ENCODE measurements around the gene CCSER1.
"Not testable (repeated sequence)": the region's sequence is repeated elsewhere in the genome, so short reads cannot be mapped to it uniquely, and the experiment has no call there.

Gene CCSER1

DNA sequence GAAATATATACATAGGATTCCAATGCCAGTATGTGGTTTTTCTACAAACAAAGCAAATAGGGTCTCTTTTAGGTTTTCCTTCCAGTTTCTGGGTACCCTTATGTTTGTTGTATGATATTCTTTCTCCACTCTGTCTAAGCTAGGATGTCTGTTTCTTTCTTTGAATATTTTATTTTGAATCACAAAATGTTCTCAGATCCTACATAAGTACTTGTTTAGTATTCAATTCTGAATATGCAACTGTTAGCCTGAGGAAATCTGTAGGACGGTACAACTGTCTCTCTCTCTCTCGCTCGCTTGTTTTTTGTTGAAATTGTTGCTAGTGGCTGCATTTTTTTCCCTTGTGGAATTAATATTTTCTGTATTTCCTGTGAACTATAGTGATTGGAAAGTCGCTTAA is 163.2 kb downstream of the CCSER1 start:
- H3K9me3 Mint-ChIP-seq = no peaks in the 10 kb centered on the region
- no peak for DNase-seq (ENCODE audit: low spot score in 2 of 2)
- H3K27ac Mint-ChIP-seq (ENCODE audit: low read depth) = no peak overlapping the region

DNA sequence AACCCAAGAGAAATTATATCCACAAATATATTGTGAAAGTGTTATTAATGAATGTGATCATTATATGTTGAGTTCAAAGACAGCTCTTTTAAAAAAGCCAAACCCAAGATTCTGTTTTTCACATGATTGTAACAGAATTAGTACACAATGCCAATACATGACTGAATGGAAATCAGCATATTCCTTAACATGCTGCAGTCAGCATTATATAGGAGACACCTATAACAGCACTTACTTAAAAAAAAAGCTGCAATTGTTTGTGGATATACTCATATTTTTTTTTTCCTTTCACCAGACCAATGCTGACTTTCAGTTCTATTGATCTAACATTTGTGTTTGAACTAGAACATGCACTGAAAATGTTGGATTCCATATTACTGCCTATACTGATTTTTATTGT is 165.2 kb downstream of the CCSER1 start:
- Mint-ChIP-seq H3K27ac (ENCODE audit: low read depth) (no peak overlapping the region), H3K4me1 (no peaks in the 10 kb centered on the region), H3K36me3 (ENCODE audit: insufficient read depth) (no peaks in the 10 kb centered on the region), H3K27me3 (no peaks in the 10 kb centered on the region), H3K9me3 (no peaks in the 10 kb centered on the region), H3K4me3 (no peak overlapping the region)
- no peak for ATAC-seq (replicated peaks; ENCODE audit: extremely low read depth, poor library complexity, severe bottlenecking)
- DNase-seq (ENCODE audit: low spot score in 2 of 2) = no peak

More for the DNA sequence above, 163.2 kb downstream of the CCSER1 start:
- Mint-ChIP-seq H3K27me3 (no peaks in the 10 kb centered on the region), H3K4me1 (no peaks in the 10 kb centered on the region), H3K4me3 (no peak overlapping the region), H3K36me3 (ENCODE audit: insufficient read depth) (no peaks in the 10 kb centered on the region)
- ATAC-seq (replicated peaks; ENCODE audit: extremely low read depth, poor library complexity, severe bottlenecking) = no peak

DNA sequence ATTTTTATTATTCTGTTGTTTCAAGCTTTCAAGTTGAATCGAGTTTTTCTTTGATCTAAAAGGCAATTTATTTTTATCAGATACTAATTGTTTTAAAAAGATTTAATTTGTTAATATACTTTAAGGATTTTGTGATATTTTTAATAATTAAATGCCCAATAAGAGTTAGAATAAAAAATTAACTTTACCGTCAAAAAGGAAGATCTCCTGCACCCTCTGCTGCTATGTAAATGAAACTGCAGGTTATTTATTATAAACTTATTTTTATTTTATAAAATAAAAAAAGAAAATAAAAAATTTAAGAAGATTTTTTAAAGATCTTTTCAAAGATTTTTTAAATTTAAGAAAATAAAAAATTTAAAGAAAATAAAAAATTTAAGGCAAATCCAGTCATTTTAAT is 166.1 kb downstream of the CCSER1 start:
- H3K4me3 Mint-ChIP-seq = no peak overlapping the region
- ATAC-seq (replicated peaks; ENCODE audit: extremely low read depth, poor library complexity, severe bottlenecking) = no peak
- H3K4me1 Mint-ChIP-seq = no peaks in the 10 kb centered on the region
- no peaks in the 10 kb centered on the region for H3K9me3 Mint-ChIP-seq
- H3K27me3 Mint-ChIP-seq = no peaks in the 10 kb centered on the region
- DNase-seq (ENCODE audit: low spot score in 2 of 2) = no peak
- no peaks in the 10 kb centered on the region for H3K36me3 Mint-ChIP-seq (ENCODE audit: insufficient read depth)
- H3K27ac Mint-ChIP-seq (ENCODE audit: low read depth) = no peak overlapping the region

DNA sequence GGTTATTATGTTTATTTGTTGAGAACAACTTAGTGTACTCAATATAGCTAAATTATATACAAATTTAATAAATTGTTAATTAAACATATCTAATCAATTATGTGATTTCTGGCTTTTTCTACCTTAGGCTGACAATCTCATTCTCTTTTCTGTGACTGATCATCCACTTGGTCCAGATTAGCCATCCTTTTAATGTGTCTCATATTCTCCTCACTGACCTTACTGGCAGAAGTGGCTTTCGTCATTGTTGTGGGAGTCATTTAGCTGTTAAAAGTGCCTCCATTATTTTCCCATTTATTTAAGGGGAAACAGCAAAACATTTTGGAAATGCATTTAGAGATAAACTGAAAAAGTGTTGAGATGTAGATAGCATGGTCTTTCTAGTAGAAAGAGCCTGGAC is 172.2 kb downstream of the CCSER1 start:
- H3K27me3 Mint-ChIP-seq = no peaks in the 10 kb centered on the region
- ATAC-seq (replicated peaks; ENCODE audit: extremely low read depth, poor library complexity, severe bottlenecking) (no peak), DNase-seq (ENCODE audit: low spot score in 2 of 2) (no peak)
- H3K27ac Mint-ChIP-seq (ENCODE audit: low read depth) = no peak overlapping the region
- H3K36me3 Mint-ChIP-seq (ENCODE audit: insufficient read depth) = no peaks in the 10 kb centered on the region
- peaks cover 6% of the 10 kb centered on the region for H3K9me3 Mint-ChIP-seq
- H3K4me3 Mint-ChIP-seq = no peak overlapping the region
- no peaks in the 10 kb centered on the region for H3K4me1 Mint-ChIP-seq

DNA sequence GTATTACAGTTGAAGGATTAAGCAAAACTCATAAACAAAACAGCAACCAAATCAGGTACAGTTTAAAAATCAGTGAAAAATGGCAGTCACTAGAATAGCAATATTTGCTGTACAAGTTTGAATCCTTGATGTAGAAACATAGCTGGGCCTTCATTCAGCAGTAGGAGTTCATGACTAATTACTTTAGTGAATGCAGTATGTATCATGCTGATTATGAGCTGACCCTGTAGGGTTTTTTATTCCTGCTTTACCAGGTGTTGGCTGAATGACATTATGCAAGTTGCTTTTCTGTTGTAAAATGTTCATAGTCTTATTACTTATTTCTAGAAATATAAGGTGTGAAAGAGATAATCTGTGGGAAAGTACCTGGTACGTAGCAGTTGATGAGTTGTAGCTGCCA is 179.6 kb downstream of the CCSER1 start:
- H3K4me1 Mint-ChIP-seq = no peaks in the 10 kb centered on the region
- no peak for DNase-seq (ENCODE audit: low spot score in 2 of 2)
- ATAC-seq (replicated peaks; ENCODE audit: extremely low read depth, poor library complexity, severe bottlenecking) = no peak
- no peak overlapping the region for H3K4me3 Mint-ChIP-seq
- H3K27me3 Mint-ChIP-seq = no peaks in the 10 kb centered on the region
- no peaks in the 10 kb centered on the region for H3K36me3 Mint-ChIP-seq (ENCODE audit: insufficient read depth)
- H3K27ac Mint-ChIP-seq (ENCODE audit: low read depth) = no peak overlapping the region
- H3K9me3 Mint-ChIP-seq = peaks cover 6% of the 10 kb centered on the region

GRCh38 chr4:90317140-90317539 is 189.9 kb downstream of the CCSER1 start:
- ATAC-seq (replicated peaks; ENCODE audit: extremely low read depth, poor library complexity, severe bottlenecking); H3K4me3 Mint-ChIP-seq; H3K4me1 Mint-ChIP-seq; H3K27ac Mint-ChIP-seq (ENCODE audit: low read depth); H3K9me3 Mint-ChIP-seq; DNase-seq (ENCODE audit: low spot score in 2 of 2); H3K27me3 Mint-ChIP-seq; H3K36me3 Mint-ChIP-seq (ENCODE audit: insufficient read depth): not testable (repeated sequence)

DNA sequence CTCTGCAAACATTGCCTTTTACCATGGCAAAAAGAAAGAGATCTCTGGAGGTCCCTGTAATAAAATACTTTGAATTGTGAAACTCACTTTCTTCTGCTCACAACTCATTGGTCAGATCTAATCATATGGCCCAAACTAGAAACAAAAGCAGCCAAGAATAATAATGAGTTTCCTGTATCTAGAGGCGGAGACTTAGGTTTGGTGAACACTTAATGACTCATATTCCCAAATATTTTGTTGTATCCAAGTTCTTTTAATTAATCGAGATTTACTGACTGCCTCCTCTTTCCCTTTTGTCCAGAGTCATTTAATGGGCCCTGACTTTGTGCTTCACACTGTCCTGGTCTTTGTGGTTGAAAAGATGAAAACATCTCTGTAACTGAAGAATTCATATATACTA is 190.6 kb downstream of the CCSER1 start:
- H3K4me1 Mint-ChIP-seq = no peaks in the 10 kb centered on the region
- ATAC-seq (replicated peaks; ENCODE audit: extremely low read depth, poor library complexity, severe bottlenecking) (no peak), DNase-seq (ENCODE audit: low spot score in 2 of 2) (no peak)
- H3K27me3 Mint-ChIP-seq = no peaks in the 10 kb centered on the region
- no peak overlapping the region for H3K4me3 Mint-ChIP-seq
- H3K9me3 Mint-ChIP-seq = no peaks in the 10 kb centered on the region
- H3K36me3 Mint-ChIP-seq (ENCODE audit: insufficient read depth) = no peaks in the 10 kb centered on the region
- H3K27ac Mint-ChIP-seq (ENCODE audit: low read depth) = no peak overlapping the region

- Mint-ChIP-seq H3K36me3 (ENCODE audit: insufficient read depth) (no peaks in the 10 kb centered on the region), H3K27me3 (no peaks in the 10 kb centered on the region), H3K27ac (ENCODE audit: low read depth) (no peak overlapping the region), H3K4me3 (no peak overlapping the region), H3K9me3 (no peaks in the 10 kb centered on the region), H3K4me1 (no peaks in the 10 kb centered on the region)
- DNase-seq (ENCODE audit: low spot score in 2 of 2) (no peak), ATAC-seq (replicated peaks; ENCODE audit: extremely low read depth, poor library complexity, severe bottlenecking) (no peak)
Observed at GRCh38 chr4:90318193-90318592, 191.0 kb downstream of the CCSER1 start.

DNA sequence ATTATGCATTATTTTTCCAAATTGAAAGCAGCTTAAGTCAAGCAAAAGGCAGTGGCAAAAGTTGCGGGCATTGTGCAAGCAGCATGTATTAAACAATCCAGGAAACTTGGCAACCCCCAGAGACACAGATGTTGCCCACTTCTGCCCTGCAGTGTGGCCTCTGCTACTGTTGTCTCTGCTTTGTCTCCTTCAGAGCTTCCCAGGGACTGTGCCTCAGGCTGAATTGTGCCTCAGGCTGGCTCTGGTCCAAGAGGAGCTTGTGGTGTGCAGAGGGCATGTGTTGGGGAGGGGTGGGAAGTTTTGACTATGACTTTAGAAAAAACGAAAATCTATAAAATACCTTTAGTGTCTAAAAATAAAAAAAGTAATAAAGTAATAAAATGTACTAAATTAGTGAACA is 201.4 kb downstream of the CCSER1 start:
- no peaks in the 10 kb centered on the region for H3K27me3 Mint-ChIP-seq
- H3K9me3 Mint-ChIP-seq = peaks cover 12% of the 10 kb centered on the region
- no peak overlapping the region for H3K27ac Mint-ChIP-seq (ENCODE audit: low read depth)
- no peak for DNase-seq (ENCODE audit: low spot score in 2 of 2)
- no peak for ATAC-seq (replicated peaks; ENCODE audit: extremely low read depth, poor library complexity, severe bottlenecking)
- no peak overlapping the region for H3K4me3 Mint-ChIP-seq
- H3K4me1 Mint-ChIP-seq = no peaks in the 10 kb centered on the region
- H3K36me3 Mint-ChIP-seq (ENCODE audit: insufficient read depth) = no peaks in the 10 kb centered on the region

- no peaks in the 10 kb centered on the region for H3K4me1 Mint-ChIP-seq
- peaks cover 17% of the 10 kb centered on the region for H3K9me3 Mint-ChIP-seq
- H3K27me3 Mint-ChIP-seq = no peaks in the 10 kb centered on the region
- DNase-seq (ENCODE audit: low spot score in 2 of 2) (no peak), ATAC-seq (replicated peaks; ENCODE audit: extremely low read depth, poor library complexity, severe bottlenecking) (no peak)
- H3K27ac Mint-ChIP-seq (ENCODE audit: low read depth) = no peak overlapping the region
- H3K36me3 Mint-ChIP-seq (ENCODE audit: insufficient read depth) = no peaks in the 10 kb centered on the region
- H3K4me3 Mint-ChIP-seq = no peak overlapping the region
Observed at GRCh38 chr4:90330546-90330945, 203.4 kb downstream of the CCSER1 start.

- no peaks in the 10 kb centered on the region for H3K27me3 Mint-ChIP-seq
- no peaks in the 10 kb centered on the region for H3K4me1 Mint-ChIP-seq
- no peak overlapping the region for H3K27ac Mint-ChIP-seq (ENCODE audit: low read depth)
- peaks cover 2% of the 10 kb centered on the region for H3K36me3 Mint-ChIP-seq (ENCODE audit: insufficient read depth)
- H3K9me3 Mint-ChIP-seq = peaks cover 8% of the 10 kb centered on the region
- H3K4me3 Mint-ChIP-seq = no peak overlapping the region
- DNase-seq (ENCODE audit: low spot score in 2 of 2) = no peak
- ATAC-seq (replicated peaks; ENCODE audit: extremely low read depth, poor library complexity, severe bottlenecking) = no peak
Observed at GRCh38 chr4:90345549-90346215, 218.5 kb downstream of the CCSER1 start.

DNA sequence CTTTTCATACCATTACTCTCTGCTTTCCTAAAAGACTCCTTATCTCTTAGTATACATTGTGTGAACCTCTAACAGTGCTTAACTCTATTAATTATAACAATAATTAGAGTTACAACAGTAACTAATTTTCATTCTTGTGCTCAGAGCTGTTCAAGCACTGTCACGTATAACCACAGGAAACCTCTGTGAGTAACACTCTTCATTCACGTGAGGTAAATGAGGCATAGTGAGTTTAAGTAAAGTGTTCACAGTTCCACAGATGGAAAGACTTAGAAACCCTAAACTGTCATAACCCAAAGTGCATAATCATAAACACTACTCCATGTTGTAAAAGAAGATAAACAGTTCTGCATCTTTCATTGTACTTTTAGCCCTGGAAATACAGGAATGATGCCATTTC is 222.4 kb downstream of the CCSER1 start:
- DNase-seq (ENCODE audit: low spot score in 2 of 2) = no peak
- H3K4me3 Mint-ChIP-seq = no peak overlapping the region
- ATAC-seq (replicated peaks; ENCODE audit: extremely low read depth, poor library complexity, severe bottlenecking) = no peak
- peaks cover 2% of the 10 kb centered on the region for H3K36me3 Mint-ChIP-seq (ENCODE audit: insufficient read depth)
- H3K4me1 Mint-ChIP-seq = no peaks in the 10 kb centered on the region
- no peak overlapping the region for H3K27ac Mint-ChIP-seq (ENCODE audit: low read depth)
- no peaks in the 10 kb centered on the region for H3K27me3 Mint-ChIP-seq
- H3K9me3 Mint-ChIP-seq = no peaks in the 10 kb centered on the region

GRCh38 chr4:90357117-90357710 is 230.0 kb downstream of the CCSER1 start:
- ATAC-seq (replicated peaks; ENCODE audit: extremely low read depth, poor library complexity, severe bottlenecking) (no peak), DNase-seq (ENCODE audit: low spot score in 2 of 2) (no peak)
- Mint-ChIP-seq H3K4me3 (no peak overlapping the region), H3K4me1 (no peaks in the 10 kb centered on the region), H3K27ac (ENCODE audit: low read depth) (no peak overlapping the region), H3K36me3 (ENCODE audit: insufficient read depth) (no peaks in the 10 kb centered on the region), H3K27me3 (no peaks in the 10 kb centered on the region), H3K9me3 (no peaks in the 10 kb centered on the region)
